Loucy (cell line): Measurements from ENCODE around the gene AKT1S1.

ENCODE experiments used
- H2AFZ ChIP-seq: fragments of 200-600 bp; sonication (generic); 2 replicates; pipeline ENCODE4 v1.6.0; 2016; ENCODE audit warnings: antibody characterized with exemption, mild to moderate bottlenecking, low read length, moderate library complexity
- H3F3A ChIP-seq: fragments of 200-600 bp; 2 replicates; pipeline ENCODE4 v1.6.0; 2016; ENCODE audit warnings: antibody characterized with exemption, low read depth, mild to moderate bottlenecking
- H3K27me3 ChIP-seq: fragments of 200-600 bp; sonication (generic); 2 replicates; pipeline ENCODE4 v1.6.1; 2014; ENCODE audit warnings: low read length, mild to moderate bottlenecking; ENCODE audit not compliant: insufficient read depth, poor library complexity, severe bottlenecking
- H3K36me3 ChIP-seq: fragments of 200-600 bp; sonication (generic); 2 replicates; pipeline ENCODE4 v1.6.1; 2016; ENCODE audit warnings: low read length; ENCODE audit not compliant: insufficient read depth
- H3K4me1 ChIP-seq: fragments of 200-600 bp; sonication (generic); 2 replicates; pipeline ENCODE4 v1.5.1; 2014; ENCODE audit warnings: low read length, mild to moderate bottlenecking; ENCODE audit not compliant: insufficient read depth, poor library complexity, severe bottlenecking
- H3K4me2 ChIP-seq: fragments of 200-600 bp; sonication (generic); 2 replicates; pipeline ENCODE4 v1.6.0; 2014; ENCODE audit warnings: antibody characterized with exemption, low read length, low read depth, mild to moderate bottlenecking; ENCODE audit not compliant: poor library complexity, severe bottlenecking
- H3K4me3 ChIP-seq: fragments of 200-600 bp; sonication (generic); 2 replicates; pipeline ENCODE4 v1.5.1; 2014; ENCODE audit warnings: low read length, mild to moderate bottlenecking, mixed read lengths; ENCODE audit not compliant: poor library complexity, severe bottlenecking
- H3K79me2 ChIP-seq: fragments of 200-600 bp; sonication (generic); 2 replicates; pipeline ENCODE4 v1.6.1; 2014; ENCODE audit warnings: low read length; ENCODE audit not compliant: insufficient read depth
- H3K9ac ChIP-seq: fragments of 200-600 bp; sonication (generic); 2 replicates; pipeline ENCODE4 v1.6.0; 2014; ENCODE audit warnings: mild to moderate bottlenecking, low read depth, low read length, moderate library complexity; ENCODE audit not compliant: poor library complexity, severe bottlenecking
- H3K9me2 ChIP-seq: fragments of 200-600 bp; sonication (generic); replicated peaks from 2 replicates; pipeline ENCODE4 v1.6.1; 2016; ENCODE audit warnings: low read depth, low read length, mixed read lengths
- H3K9me3 ChIP-seq: fragments of 200-600 bp; sonication (generic); 2 replicates; pipeline ENCODE4 v1.6.1; 2014; ENCODE audit warnings: mild to moderate bottlenecking, antibody characterized with exemption, low read length, low read depth; ENCODE audit not compliant: insufficient read depth
- H4K20me1 ChIP-seq: fragments of 200-600 bp; sonication (generic); 2 replicates; pipeline ENCODE4 v1.6.0; 2014; ENCODE audit warnings: antibody characterized with exemption, low read length, mild to moderate bottlenecking; ENCODE audit not compliant: insufficient read depth, poor library complexity, severe bottlenecking
- EZH2phosphoT487 ChIP-seq: fragments of 200-600 bp; IDR thresholded peaks from 2 replicates; pipeline ENCODE4 v1.6.1; 2018; ENCODE audit warnings: antibody characterized with exemption, mild to moderate bottlenecking, moderate library complexity, borderline replicate concordance
- TF ChIP-seq, protein P1 (sequence below): fragments of 200-600 bp; sonication (generic); conservative IDR thresholded peaks from 2 replicates; pipeline ENCODE4 v1.5.1; 2014; ENCODE audit warnings: mild to moderate bottlenecking, antibody characterized with exemption, low read length

The AKT1S1 gene

DNA sequence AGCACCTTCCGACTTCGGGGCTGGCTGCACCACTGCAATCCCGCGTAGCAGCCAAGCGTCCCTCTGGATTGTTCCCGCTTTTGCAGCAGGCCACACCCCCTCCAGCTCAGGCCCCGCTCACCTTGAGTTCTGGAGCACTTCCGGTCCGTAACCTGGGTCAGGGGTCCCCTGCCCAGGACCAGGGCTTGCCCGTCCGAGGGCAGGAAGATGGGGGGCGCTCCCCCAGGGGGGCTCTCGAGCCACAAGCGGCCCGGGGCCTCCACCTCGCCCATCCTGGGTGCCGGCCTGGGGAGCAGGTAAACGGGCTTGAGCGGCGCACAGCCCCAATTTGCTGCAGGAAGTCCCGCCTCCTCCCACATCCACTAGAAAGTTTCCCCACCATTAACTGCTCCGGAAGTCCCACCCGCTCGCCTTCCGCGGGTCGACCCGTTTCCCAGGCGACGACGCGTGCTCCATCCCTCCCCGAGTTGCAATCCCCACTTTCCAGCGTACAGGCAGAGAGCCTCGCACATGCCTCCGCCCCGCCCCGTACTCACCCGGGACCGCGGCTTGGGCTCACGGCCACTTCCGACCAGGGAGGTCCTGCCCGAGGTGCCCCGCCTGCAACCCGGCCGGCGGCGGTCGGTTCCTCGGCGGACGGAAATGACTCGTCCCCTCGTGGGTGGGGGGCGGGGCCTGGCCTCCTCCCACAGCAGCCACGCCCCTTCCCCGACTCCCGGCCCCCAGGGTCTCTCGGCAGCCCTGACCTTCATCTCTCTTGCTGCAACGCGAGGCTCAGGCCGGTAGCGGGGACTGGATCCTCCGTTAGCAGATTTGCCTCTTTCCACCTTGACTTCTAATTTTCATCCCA lies 10.0 kb downstream of the AKT1S1 start, which contains the start of gene PNKP:
Gene PNKP (minus strand): TSS at position 644 of the 850 bp plus-strand sequence. CDS start 372 bp downstream, at position 272.
- peak within 1 kb of the TSS; percentile 97 for H2AFZ ChIP-seq
- peaks cover 49% of the 10 kb centered on the region for H3K79me2 ChIP-seq

DNA sequence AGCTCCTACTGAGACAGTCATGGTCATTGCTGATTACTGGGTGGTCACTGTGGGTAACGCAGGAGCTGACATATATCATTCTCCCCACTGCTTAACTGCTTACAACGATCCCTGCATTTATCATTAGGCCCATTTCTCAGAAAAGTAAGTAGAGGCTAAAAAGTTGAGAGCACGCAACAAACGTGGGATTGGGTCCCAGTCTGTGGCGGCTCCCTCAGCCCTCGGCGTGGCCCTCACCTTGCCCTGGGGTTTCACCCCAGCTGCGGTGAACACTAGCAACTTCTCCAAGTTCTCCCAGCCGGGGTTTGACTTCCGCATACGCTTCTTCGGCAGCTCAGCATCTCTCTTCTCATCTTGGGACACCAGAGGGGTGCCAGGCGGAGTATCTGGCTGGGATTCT lies 12.3 kb downstream of the AKT1S1 start:
- Histone ChIP-seq H3F3A (no peaks in the 10 kb centered on the region), H4K20me1 (peaks cover 54% of the 10 kb centered on the region), H3K27me3 (no peaks in the 10 kb centered on the region), H3K4me3 (peak overlapping the region; percentile 98), H3K4me2 (peak overlapping the region; percentile 98), H3K4me1 (peaks cover 33% of the 10 kb centered on the region), H2AFZ (no peak overlapping the region), H3K79me2 (peaks cover 40% of the 10 kb centered on the region), H3K36me3 (peaks cover 29% of the 10 kb centered on the region; the same call in 1 of the 2 replicates), H3K9me3 (no peaks in the 10 kb centered on the region), H3K9ac (no peak overlapping the region), H3K9me2 (no peaks in the 10 kb centered on the region)
- TF ChIP-seq EZH2phosphoT487: no peak
- TF ChIP-seq, protein P1, sequence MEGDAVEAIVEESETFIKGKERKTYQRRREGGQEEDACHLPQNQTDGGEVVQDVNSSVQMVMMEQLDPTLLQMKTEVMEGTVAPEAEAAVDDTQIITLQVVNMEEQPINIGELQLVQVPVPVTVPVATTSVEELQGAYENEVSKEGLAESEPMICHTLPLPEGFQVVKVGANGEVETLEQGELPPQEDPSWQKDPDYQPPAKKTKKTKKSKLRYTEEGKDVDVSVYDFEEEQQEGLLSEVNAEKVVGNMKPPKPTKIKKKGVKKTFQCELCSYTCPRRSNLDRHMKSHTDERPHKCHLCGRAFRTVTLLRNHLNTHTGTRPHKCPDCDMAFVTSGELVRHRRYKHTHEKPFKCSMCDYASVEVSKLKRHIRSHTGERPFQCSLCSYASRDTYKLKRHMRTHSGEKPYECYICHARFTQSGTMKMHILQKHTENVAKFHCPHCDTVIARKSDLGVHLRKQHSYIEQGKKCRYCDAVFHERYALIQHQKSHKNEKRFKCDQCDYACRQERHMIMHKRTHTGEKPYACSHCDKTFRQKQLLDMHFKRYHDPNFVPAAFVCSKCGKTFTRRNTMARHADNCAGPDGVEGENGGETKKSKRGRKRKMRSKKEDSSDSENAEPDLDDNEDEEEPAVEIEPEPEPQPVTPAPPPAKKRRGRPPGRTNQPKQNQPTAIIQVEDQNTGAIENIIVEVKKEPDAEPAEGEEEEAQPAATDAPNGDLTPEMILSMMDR: no peak

More for the DNA sequence above, 10.0 kb downstream of the AKT1S1 start, which contains the start of gene PNKP:
- Histone ChIP-seq H3K9ac (peak within 1 kb of the TSS; percentile 83), H3F3A (no peaks in the 10 kb centered on the region), H3K9me3 (no peaks in the 10 kb centered on the region), H3K36me3 (peaks cover 13% of the 10 kb centered on the region; the same call in 1 of the 2 replicates), H3K4me2 (peak within 1 kb of the TSS; percentile 98), H3K4me1 (peaks cover 43% of the 10 kb centered on the region), H3K9me2 (no peaks in the 10 kb centered on the region), H3K27me3 (no peaks in the 10 kb centered on the region), H4K20me1 (peaks cover 45% of the 10 kb centered on the region), H3K4me3 (peak within 1 kb of the TSS; percentile 98)
- TF ChIP-seq, protein P1: no peak
- no peak for TF ChIP-seq EZH2phosphoT487

DNA sequence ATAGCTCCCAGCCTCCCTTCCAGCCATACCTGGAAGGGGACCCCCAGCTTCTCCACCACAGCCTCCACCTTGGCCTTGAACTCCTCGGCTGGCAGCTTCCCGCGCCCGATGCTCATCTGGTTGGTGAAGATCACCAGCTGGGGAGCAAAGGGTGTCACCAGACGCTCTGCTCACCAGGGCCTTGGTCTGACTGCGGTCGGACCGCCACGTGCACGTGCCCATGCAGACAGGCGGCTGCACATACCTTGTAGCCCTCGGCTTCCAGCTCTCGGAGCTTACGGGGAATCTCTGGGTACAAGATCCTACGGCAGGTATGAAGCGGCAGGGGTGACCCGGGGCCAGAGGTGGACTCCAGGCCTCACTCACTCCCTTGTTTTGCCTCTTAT lies 13.2 kb downstream of the AKT1S1 start:
- H3K9me2 ChIP-seq: no peaks in the 10 kb centered on the region
- H3K27me3 ChIP-seq: no peaks in the 10 kb centered on the region
- H3K4me3 ChIP-seq: no peak overlapping the region
- peaks cover 30% of the 10 kb centered on the region for H3K4me1 ChIP-seq
- H4K20me1 ChIP-seq: peaks cover 54% of the 10 kb centered on the region
- H3K36me3 ChIP-seq: peaks cover 35% of the 10 kb centered on the region; the same call in 1 of the 2 replicates
- no peaks in the 10 kb centered on the region for H3K9me3 ChIP-seq
- no peaks in the 10 kb centered on the region for H3F3A ChIP-seq
- no peak overlapping the region for H2AFZ ChIP-seq
- TF ChIP-seq, protein P1: no peak
- H3K4me2 ChIP-seq: no peak overlapping the region
- peaks cover 40% of the 10 kb centered on the region for H3K79me2 ChIP-seq
- no peak overlapping the region for H3K9ac ChIP-seq
